Pancreas (tissue), 10 donors: Measurements from ENCODE around the gene PDS5B. TPM values are rescaled to one million over a fixed set of nuclear protein-coding genes. Genes with fewer than 3 reads are reported as not detected.

Experiments
- ATAC-seq, 4 donors: fragments of 200-7000 bp; cut with Tn5 transposase; one replicate each; pipeline versions ENCODE4 v1.8.0 to v1.9.1; 2020; ENCODE audit warnings: mild to moderate bottlenecking in 4 of 4, moderate library complexity in 4 of 4
- DNase-seq, 6 donors: peaks; one replicate each; pipeline ENCODE4 v3.0.0-alpha.2; 2020
- FAIRE-seq: peaks from 2 replicates; lab custom pipeline; 2012; peaks lifted over from hg19 to GRCh38; lab: Jason Lieb, UNC
- H3K27ac ChIP-seq, 4 donors: fragments of 200-600 bp; sonication (generic); 1 replicate in 3 of 4; 2 replicates in 1 of 4; pipeline versions ENCODE4 v1.5.0 to v1.8.0; 2020
- H3K27me3 ChIP-seq, 4 donors: fragments of 200-600 bp; one replicate each; pipeline ENCODE4 v1.8.0; 2021
- H3K36me3 ChIP-seq, 3 donors: fragments of 200-600 bp; sonication (generic) in 1 of 3; one replicate each; pipeline versions ENCODE4 v1.5.0 to v1.8.0; 2020 to 2021
- H3K4me1 ChIP-seq, 3 donors: fragments of 200-600 bp; one replicate each; pipeline ENCODE4 v1.8.0; 2021
- H3K4me3 ChIP-seq, 4 donors: fragments of 200-600 bp; sonication (generic) in 2 of 4; one replicate each; pipeline versions ENCODE4 v1.5.0 to v1.8.0; 2020 to 2021
- H3K9me3 ChIP-seq, 4 donors: fragments of 200-600 bp; one replicate each; pipeline ENCODE4 v1.8.0; 2021
- CTCF ChIP-seq, 4 donors: fragments of 200-600 bp; sonication (generic) in 3 of 4; IDR thresholded peaks; one replicate each; pipeline versions ENCODE4 v1.5.0 to v1.8.0; 2021; ENCODE audit warnings: antibody characterized with exemption in 4 of 4
- WGBS, 2 donors: extraction: QIAGEN DNeasy Blood & Tissue Kit; methylation state at CpG; one replicate each; pipeline ENCODE4 v1.1.7; 2013; 5-methylcytosine and 5-hydroxymethylcytosine counted together
- intact Hi-C, 3 donors: fragments of 100-400 bp; cut with DNase I; formaldehyde crosslinking; loops; one replicate each; pipeline versions ENCODE4 v1.11.1 to v1.14.2; 2022
- polyA plus RNA-seq, 2 donors: library from polyadenylated mRNA; stranded (reverse); fragments of 200-250 nt; gene quantifications; one replicate each; pipeline ENCODE4 v1.2.3, GENCODE V29; 2013
- total RNA-seq, 6 donors: library from RNA; stranded (reverse); fragmentation: NEBNext Ultra II Directional in 4 of 6; extraction: Animal tissue kit (Norgen Biotek cat#: 25700) in 4 of 6; gene quantifications; one replicate each; pipeline versions ENCODE4 v1.2.1 to v1.2.4, GENCODE V29; 2021 to 2023
- donor health status: healthy with polysubstance abuse.
- donor health status: DM: no; HTN: no; CAD: no; lungs with moderate emphysema.
- donor health status: DM: no; HTN: no; CAD: no.
- donor health status: control.
- donor health status: control.
- donor health status: Bipolar disorder and iron deficiency.
- donor health status: DM: yes; HTN: yes; CAD: no.
- donor health status: DM: no; HTN: no; CAD: no.
- donor health status: DM: no; HTN: no; CAD: no.
- donor health status: DM: yes; HTN: yes; CAD: no.

Gene PDS5B
- total and polyA plus RNA-seq, 8 donors = 2.9 to 19.9 (median 11.0) TPM

- Histone ChIP-seq H3K9me3 (no peaks in the 10 kb centered on the region), H3K27ac (no peak overlapping the region), H3K36me3 (no peaks in the 10 kb centered on the region), H3K27me3 (no peaks in the 10 kb centered on the region), H3K4me3 (no peak overlapping the region), H3K4me1 (peaks cover 0 to 41% (median 30%) of the 10 kb centered on the region in 3 donors)
- ATAC-seq (no peak), FAIRE-seq (no peak), DNase-seq (no peak)
- TF ChIP-seq CTCF (IDR thresholded peaks at IDR 0.05) = no peak
- 84 to 96% methylated on average over 5 of the region's 5 CpGs for WGBS, 2 donors
- intact Hi-C loops = no loop called here
Observed at GRCh38 chr13:32733690-32734089, 147.4 kb downstream of the PDS5B start.

DNA sequence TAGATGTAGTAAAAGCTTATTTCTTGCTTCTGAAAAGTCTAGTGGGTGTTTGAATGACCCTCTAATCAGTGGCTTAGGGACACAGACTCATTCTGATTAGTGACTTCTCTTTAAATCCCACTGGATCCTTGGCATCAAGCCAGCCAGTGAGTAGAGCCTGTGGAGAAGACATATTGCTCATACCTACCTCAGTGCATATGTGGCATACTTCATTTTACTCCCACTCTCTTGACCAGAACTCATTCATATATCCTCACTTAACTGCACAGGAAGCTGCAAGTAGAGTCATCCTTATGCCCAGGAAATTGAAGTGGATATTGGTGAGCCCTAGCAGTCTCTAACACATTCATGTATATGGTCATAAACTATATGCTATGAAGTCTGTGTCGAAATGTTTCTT is 148.3 kb downstream of the PDS5B start:
- H3K9me3 ChIP-seq = no peaks in the 10 kb centered on the region
- peaks cover 0 to 41% (median 30%) of the 10 kb centered on the region in 3 donors for H3K4me1 ChIP-seq
- WGBS, 2 donors = 96 to 98% methylated on average over 1 of the region's 1 CpG
- intact Hi-C loops = no loop called here
- peak in 1 of 6 donors; percentile 15 for DNase-seq
- no peak overlapping the region for H3K27ac ChIP-seq
- H3K4me3 ChIP-seq = no peak overlapping the region
- no peak for FAIRE-seq
- no peak for TF ChIP-seq CTCF (IDR thresholded peaks at IDR 0.05)
- H3K36me3 ChIP-seq = no peaks in the 10 kb centered on the region
- ATAC-seq = no peak
- H3K27me3 ChIP-seq = no peaks in the 10 kb centered on the region

- no peaks in the 10 kb centered on the region for H3K36me3 ChIP-seq
- peak overlapping the region in 1 of 4 donors; percentile 71 for H3K27ac ChIP-seq
- ATAC-seq (peak in 2 of 4 donors; percentile 15 to 25), DNase-seq (no peak), FAIRE-seq (peak; percentile 82)
- no peak for TF ChIP-seq CTCF (IDR thresholded peaks at IDR 0.05)
- H3K4me1 ChIP-seq = peaks cover 0 to 41% (median 29%) of the 10 kb centered on the region in 3 donors
- no peaks in the 10 kb centered on the region for H3K27me3 ChIP-seq
- no peaks in the 10 kb centered on the region for H3K9me3 ChIP-seq
- intact Hi-C loops = no loop called here
- H3K4me3 ChIP-seq = no peak overlapping the region
Observed at GRCh38 chr13:32735859-32736258, 149.6 kb downstream of the PDS5B start.

DNA sequence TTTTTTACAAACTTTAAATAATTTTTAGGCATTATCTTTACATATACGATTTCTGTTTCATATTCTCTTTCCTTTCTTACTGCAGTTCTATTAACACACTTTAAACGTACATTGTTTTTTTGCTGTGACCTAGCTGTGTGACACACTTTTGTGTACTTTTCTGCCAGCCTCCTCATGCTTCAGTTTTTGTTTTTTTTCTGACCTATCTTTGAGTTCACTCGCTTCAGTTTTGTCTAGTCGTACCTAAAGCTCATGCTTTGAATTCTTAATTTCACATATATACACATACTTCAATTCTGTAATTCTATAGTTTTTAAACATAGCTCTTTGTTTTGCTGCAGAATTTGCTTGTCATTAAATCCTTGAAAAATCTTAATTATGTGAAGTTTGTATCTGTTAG is 150.4 kb downstream of the PDS5B start:
- no peaks in the 10 kb centered on the region for H3K9me3 ChIP-seq
- ATAC-seq (peak in 2 of 4 donors; percentile 39 to 53), FAIRE-seq (no peak), DNase-seq (no peak)
- intact Hi-C loops = no loop called here
- no peaks in the 10 kb centered on the region for H3K27me3 ChIP-seq
- H3K36me3 ChIP-seq = no peaks in the 10 kb centered on the region
- WGBS, 2 donors = 38 to 40% methylated on average over 4 of the region's 4 CpGs
- no peak for TF ChIP-seq CTCF (IDR thresholded peaks at IDR 0.05)
- H3K4me3 ChIP-seq = peak overlapping the region in 1 of 4 donors; percentile 24
- peaks cover 0 to 37% (median 21%) of the 10 kb centered on the region in 3 donors for H3K4me1 ChIP-seq
- peak overlapping the region in 2 of 4 donors; percentile 64 to 71 for H3K27ac ChIP-seq

DNA sequence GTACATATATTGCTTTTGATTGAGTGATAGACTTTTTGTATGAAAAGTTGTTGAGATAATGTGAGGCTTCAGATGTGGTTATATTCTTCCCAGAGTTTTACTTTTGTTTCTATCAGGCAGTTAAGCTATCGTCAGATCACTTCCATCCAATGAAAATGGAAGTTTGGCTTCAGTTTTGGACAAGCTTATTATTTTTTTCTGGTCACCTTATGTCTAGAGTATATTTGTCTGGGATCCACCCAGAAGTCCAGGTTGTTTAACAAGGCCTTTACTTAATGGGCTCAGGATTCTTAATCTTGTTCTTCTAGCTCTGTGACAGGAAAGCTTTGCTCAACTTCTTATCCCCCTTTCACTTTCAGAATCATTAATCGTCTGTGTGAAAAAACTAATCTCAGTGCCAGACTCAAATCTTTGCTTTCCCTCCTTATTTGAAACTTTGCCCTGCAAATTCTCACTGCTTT is 150.9 kb downstream of the PDS5B start:
- Histone ChIP-seq H3K27ac (peak overlapping the region in 3 of 4 donors; percentile 2 to 71 (median 64)), H3K4me3 (peak overlapping the region in 2 of 4 donors; percentile 6 to 24), H3K27me3 (no peaks in the 10 kb centered on the region), H3K9me3 (no peaks in the 10 kb centered on the region), H3K4me1 (peaks cover 0 to 32% (median 16%) of the 10 kb centered on the region in 3 donors), H3K36me3 (no peaks in the 10 kb centered on the region)
- TF ChIP-seq CTCF (IDR thresholded peaks at IDR 0.05) = no peak
- DNase-seq (no peak), ATAC-seq (peak; percentile 24 to 79 (median 71)), FAIRE-seq (peak; percentile 91)
- intact Hi-C loops = no loop called here
- 15 to 24% methylated on average over 2 of the region's 2 CpGs for whole genome bisulfite sequencing, 2 donors
